CD4-positive, alpha-beta T cell treated with Interleukin-2 at 100 ng/mL for 4 hours (primary cell): ENCODE data around the gene SH3PXD2B.
A peak's percentile ranks its signal among the peaks of the same experiment; 100 is the strongest.
"Not testable (repeated sequence)": the region's sequence is repeated elsewhere in the genome, so short reads cannot be mapped to it uniquely, and the experiment has no call there.

ENCODE experiments used
- DNase-seq: peaks from one replicate; pipeline ENCODE4 v3.0.0-alpha.2; 2020; ENCODE audit warnings: low spot score

SH3PXD2B gene

GRCh38 chr5:172485511-172486202 lies 31.3 kb upstream of the SH3PXD2B start:
- DNase-seq: no peak

- DNase-seq: no peak
These were observed 30.3 kb upstream of the SH3PXD2B start for GRCh38 chr5:172484664-172485063.

- DNase-seq: no peak
These were observed 28.1 kb upstream of the SH3PXD2B start for GRCh38 chr5:172482156-172483020.

GRCh38 chr5:172481011-172481800 lies 26.9 kb upstream of the SH3PXD2B start:
- DNase-seq: no peak

GRCh38 chr5:172479784-172480115 lies 25.4 kb upstream of the SH3PXD2B start:
- DNase-seq: no peak

- DNase-seq: peak; percentile 55
These were observed 24.9 kb upstream of the SH3PXD2B start for GRCh38 chr5:172479034-172479783.

GRCh38 chr5:172478695-172479033 lies 24.3 kb upstream of the SH3PXD2B start:
- not testable (repeated sequence) for DNase-seq

- no peak for DNase-seq
These were observed 23.9 kb upstream of the SH3PXD2B start for GRCh38 chr5:172478256-172478655.

GRCh38 chr5:172477466-172477865 lies 23.1 kb upstream of the SH3PXD2B start:
- DNase-seq: no peak

- DNase-seq: no peak
These were observed 20.0 kb upstream of the SH3PXD2B start for GRCh38 chr5:172474293-172474692.

GRCh38 chr5:172473427-172473826 lies 19.1 kb upstream of the SH3PXD2B start:
- DNase-seq: no peak

GRCh38 chr5:172469697-172470096 lies 15.4 kb upstream of the SH3PXD2B start:
- DNase-seq: no peak

- DNase-seq: no peak
These were observed 11.7 kb upstream of the SH3PXD2B start for GRCh38 chr5:172466062-172466461.

- no peak for DNase-seq
These were observed 8.7 kb upstream of the SH3PXD2B start for GRCh38 chr5:172463031-172463430.

GRCh38 chr5:172459783-172460165 lies 5.4 kb upstream of the SH3PXD2B start:
- no peak for DNase-seq

- DNase-seq: no peak
These were observed 4.9 kb upstream of the SH3PXD2B start for GRCh38 chr5:172458976-172459782.

- DNase-seq: no peak
These were observed 1.9 kb upstream of the SH3PXD2B start for GRCh38 chr5:172456076-172456722.

- DNase-seq: no peak
These were observed 1.3 kb upstream of the SH3PXD2B start for GRCh38 chr5:172455511-172456061.

- no peak for DNase-seq
These were observed 709 bp upstream of the SH3PXD2B start for GRCh38 chr5:172455087-172455381.

- DNase-seq: no peak
These were observed 353 bp downstream of the SH3PXD2B start for GRCh38 chr5:172453986-172454357.
